Lung (tissue), 12 donors: ENCODE measurements around the gene KANSL3. TPM values are rescaled to one million over a fixed set of nuclear protein-coding genes. Genes with fewer than 3 reads are reported as not detected.
"Not testable (repeated sequence)": the region's sequence is repeated elsewhere in the genome, so short reads cannot be mapped to it uniquely, and the experiment has no call there.

Experiments
- ATAC-seq: fragments of 200-7000 bp; cut with Tn5 transposase; one replicate; pipeline ENCODE4 v1.9.1; 2020; ENCODE audit warnings: moderate number of reproducible peaks; ENCODE audit not compliant: insufficient read depth, low FRiP score
- DNase-seq, 3 donors: peaks; one replicate each; pipeline ENCODE4 v3.0.0-alpha.2; 2013 to 2017
- H3K27ac ChIP-seq, 2 donors: one replicate each; pipeline ENCODE4 v1.5.1; 2013; ENCODE audit warnings: mild to moderate bottlenecking in 2 of 2, moderate library complexity in 2 of 2, control low read depth in 1 of 2, inconsistent platforms in 1 of 2, low read depth in 1 of 2, low read length in 1 of 2
- H3K27me3 ChIP-seq, 3 donors: one replicate each; pipeline ENCODE4 v1.5.1; 2013; ENCODE audit warnings: low read length in 2 of 3; ENCODE audit not compliant: control insufficient read depth in 3 of 3, insufficient read depth in 3 of 3
- H3K36me3 ChIP-seq, 4 donors: one replicate each; pipeline ENCODE4 v1.5.1; 2013; ENCODE audit warnings: low read length in 4 of 4, mild to moderate bottlenecking in 1 of 4, moderate library complexity in 1 of 4; ENCODE audit not compliant: control insufficient read depth in 4 of 4, insufficient read depth in 4 of 4
- H3K4me1 ChIP-seq, 5 donors: one replicate each; pipeline ENCODE4 v1.5.1; 2013; ENCODE audit warnings: low read length in 5 of 5, mild to moderate bottlenecking in 2 of 5, moderate library complexity in 1 of 5; ENCODE audit not compliant: control insufficient read depth in 5 of 5, insufficient read depth in 5 of 5
- H3K4me3 ChIP-seq: one replicate; pipeline ENCODE4 v1.5.1; 2013; ENCODE audit warnings: mild to moderate bottlenecking, control low read depth, moderate library complexity
- H3K9ac ChIP-seq, 2 donors: one replicate each; pipeline ENCODE4 v1.5.1; 2013; ENCODE audit warnings: low read length in 2 of 2, control low read depth in 1 of 2; ENCODE audit not compliant: insufficient read depth in 1 of 2
- H3K9me3 ChIP-seq, 4 donors: one replicate each; pipeline ENCODE4 v1.5.1; 2013; ENCODE audit warnings: low read length in 3 of 4, mild to moderate bottlenecking in 1 of 4, moderate library complexity in 1 of 4; ENCODE audit not compliant: control insufficient read depth in 4 of 4, insufficient read depth in 3 of 4
- WGBS, 2 donors: extraction: QIAGEN DNeasy Blood & Tissue Kit; methylation state at CpG; one replicate each; pipeline ENCODE4 v1.1.7; 2013; 5-methylcytosine and 5-hydroxymethylcytosine counted together
- polyA plus RNA-seq, 2 donors: library from polyadenylated mRNA; stranded (reverse); fragments of 200-250 nt; gene quantifications; one replicate each; pipeline ENCODE4 v1.2.1, GENCODE V29; 2013
- total RNA-seq, 2 donors: library from RNA; depleted of rRNA in 1 of 2; stranded (reverse); fragments of >200 nt in 1 of 2; gene quantifications; one replicate each; pipeline ENCODE4 v1.2.1, GENCODE V29; 2014 to 2021
- TF ChIP-seq, protein P1 (sequence below): IDR thresholded peaks from 2 replicates; pipeline ENCODE4 v1.5.1; 2012; ENCODE audit warnings: mild to moderate bottlenecking; ENCODE audit errors: control extremely low read depth, extremely low read depth
- donor health status: control.
- donor health status: control.
- donor health status: Bipolar disorder and iron deficiency.
- donor health status: healthy.
- donor health status: DM: yes; HTN: yes; CAD: no.

Gene KANSL3
- total and polyA plus RNA-seq, 4 donors, result 16.7 to 91.4 (median 33.6) TPM

DNA sequence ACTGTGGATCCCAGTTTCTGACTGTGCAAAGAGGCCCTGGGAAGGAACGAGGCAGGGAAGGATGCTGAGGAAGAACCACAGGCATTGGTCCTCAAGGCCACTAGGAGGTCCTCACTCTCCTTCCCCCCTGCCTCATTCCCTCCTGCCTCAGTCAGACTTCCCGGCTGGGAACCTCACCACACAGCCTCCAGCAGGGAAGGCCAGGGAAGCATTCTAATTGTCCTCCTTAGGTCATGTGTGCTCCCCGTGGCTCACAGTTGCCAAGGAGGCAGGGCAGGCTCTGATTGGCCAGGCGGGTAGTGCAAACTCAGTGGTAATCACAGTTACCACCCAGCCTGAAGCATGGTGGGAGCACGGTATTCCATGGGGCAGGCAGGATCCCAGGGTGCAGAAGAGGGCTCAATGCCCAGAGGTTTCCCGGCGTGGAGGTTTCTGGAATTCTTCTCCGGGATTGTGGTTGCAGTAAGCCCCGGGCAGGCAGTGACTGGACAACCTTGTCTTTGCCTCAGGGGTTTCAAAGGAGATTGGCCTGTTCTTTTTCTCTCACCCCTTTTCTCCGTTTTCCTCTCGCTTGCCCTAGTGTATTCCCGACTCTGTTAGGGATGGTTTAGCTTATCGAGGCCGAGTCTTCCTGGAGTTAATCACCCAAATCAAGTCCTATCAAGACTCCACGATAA is 31.6 kb upstream of the KANSL3 start:
- TF ChIP-seq, protein P1, sequence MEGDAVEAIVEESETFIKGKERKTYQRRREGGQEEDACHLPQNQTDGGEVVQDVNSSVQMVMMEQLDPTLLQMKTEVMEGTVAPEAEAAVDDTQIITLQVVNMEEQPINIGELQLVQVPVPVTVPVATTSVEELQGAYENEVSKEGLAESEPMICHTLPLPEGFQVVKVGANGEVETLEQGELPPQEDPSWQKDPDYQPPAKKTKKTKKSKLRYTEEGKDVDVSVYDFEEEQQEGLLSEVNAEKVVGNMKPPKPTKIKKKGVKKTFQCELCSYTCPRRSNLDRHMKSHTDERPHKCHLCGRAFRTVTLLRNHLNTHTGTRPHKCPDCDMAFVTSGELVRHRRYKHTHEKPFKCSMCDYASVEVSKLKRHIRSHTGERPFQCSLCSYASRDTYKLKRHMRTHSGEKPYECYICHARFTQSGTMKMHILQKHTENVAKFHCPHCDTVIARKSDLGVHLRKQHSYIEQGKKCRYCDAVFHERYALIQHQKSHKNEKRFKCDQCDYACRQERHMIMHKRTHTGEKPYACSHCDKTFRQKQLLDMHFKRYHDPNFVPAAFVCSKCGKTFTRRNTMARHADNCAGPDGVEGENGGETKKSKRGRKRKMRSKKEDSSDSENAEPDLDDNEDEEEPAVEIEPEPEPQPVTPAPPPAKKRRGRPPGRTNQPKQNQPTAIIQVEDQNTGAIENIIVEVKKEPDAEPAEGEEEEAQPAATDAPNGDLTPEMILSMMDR, result no peak
- no peaks in the 10 kb centered on the region for H3K36me3 ChIP-seq
- H3K27ac ChIP-seq, result no peak overlapping the region
- H3K4me3 ChIP-seq, result no peak overlapping the region
- H3K4me1 ChIP-seq, result peaks cover 0 to 4% (median 0%) of the 10 kb centered on the region in 5 donors
- H3K9ac ChIP-seq, result no peak overlapping the region
- H3K9me3 ChIP-seq, result no peaks in the 10 kb centered on the region
- ATAC-seq (no peak), DNase-seq (no peak)
- WGBS, 2 donors, result 90 to 95% methylated on average over 15 of the region's 15 CpGs
- H3K27me3 ChIP-seq, result no peaks in the 10 kb centered on the region

DNA sequence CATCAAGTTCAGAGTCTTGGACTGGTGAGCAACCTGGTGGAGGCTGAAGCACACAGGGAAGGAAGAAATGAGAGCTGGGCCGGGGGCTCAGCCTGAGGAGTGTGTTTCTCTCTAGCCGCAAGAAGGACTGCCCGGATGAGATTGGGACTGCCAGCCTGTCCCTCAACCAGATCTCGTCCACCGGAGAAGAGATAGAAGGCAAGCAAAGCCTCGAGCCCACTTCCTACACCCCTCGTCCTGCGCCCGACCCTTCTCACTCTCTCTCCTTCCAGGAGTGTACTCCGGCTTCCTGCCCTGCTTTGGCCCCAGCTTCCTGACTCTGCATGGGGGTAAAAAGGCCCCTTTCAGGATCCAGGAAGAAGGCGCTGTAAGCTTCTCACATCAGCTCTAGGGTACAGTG is 30.7 kb upstream of the KANSL3 start:
- Histone ChIP-seq H3K27me3 (no peaks in the 10 kb centered on the region), H3K4me1 (peaks cover 0 to 4% (median 0%) of the 10 kb centered on the region in 5 donors), H3K9ac (no peak overlapping the region), H3K9me3 (peaks cover 0 to 2% (median 0%) of the 10 kb centered on the region in 4 donors), H3K36me3 (no peaks in the 10 kb centered on the region), H3K27ac (no peak overlapping the region), H3K4me3 (no peak overlapping the region)
- DNase-seq (no peak), ATAC-seq (no peak)
- TF ChIP-seq, protein P1, result no peak
- WGBS, 2 donors, result 75 to 79% methylated on average over 11 of the region's 11 CpGs

DNA sequence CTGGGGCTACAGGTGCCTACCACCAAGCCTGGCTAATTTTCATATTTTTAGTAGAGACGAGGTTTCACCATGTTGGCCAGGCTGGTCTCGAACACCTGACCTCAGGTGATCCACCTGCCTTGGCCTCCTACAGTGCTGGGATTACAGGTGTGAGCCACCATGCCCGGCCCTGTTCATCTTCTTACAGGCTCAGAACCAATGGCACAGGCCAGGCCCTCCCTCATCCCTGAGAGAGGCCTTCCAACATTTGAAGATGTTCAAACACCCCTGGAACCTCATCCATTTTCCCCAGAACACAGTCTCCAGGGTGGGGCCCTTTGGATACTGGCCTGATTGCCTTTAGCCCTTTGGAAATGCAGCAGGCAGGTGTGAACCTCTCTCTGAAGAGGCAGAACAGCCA is 27.6 kb upstream of the KANSL3 start:
- DNase-seq, H3K9me3 ChIP-seq, H3K4me3 ChIP-seq, H3K9ac ChIP-seq, H3K4me1 ChIP-seq, H3K27me3 ChIP-seq, H3K36me3 ChIP-seq, ATAC-seq: not testable (repeated sequence)
- peak overlapping the region in 1 of 2 donors; percentile 43 for H3K27ac ChIP-seq
- WGBS, 2 donors, result 90 to 93% methylated on average over 3 of the region's 3 CpGs

DNA sequence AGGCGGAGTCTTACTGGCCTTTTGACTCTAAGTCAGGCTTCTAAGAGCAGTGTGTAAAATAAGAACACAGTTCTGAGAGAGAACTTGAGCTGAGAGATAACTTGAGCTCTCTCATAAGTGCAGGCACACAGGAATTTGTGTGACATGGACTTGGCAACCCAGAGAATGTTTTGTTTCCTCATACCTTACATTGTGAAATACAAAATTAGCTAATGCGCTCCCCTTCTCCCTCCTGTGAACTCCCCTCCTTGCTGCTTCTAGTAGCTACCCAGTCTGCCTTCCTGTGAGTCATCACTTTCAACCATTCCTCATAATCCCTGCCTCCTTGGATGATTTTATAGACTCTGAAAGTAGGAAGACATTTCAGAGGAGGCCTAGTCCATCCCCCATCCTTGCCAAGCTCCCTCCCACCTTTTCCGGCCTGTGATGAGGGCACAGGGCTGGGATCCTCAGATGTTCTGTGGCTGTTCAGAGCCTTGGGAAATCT is 27.0 kb upstream of the KANSL3 start:
- peak in 2 of 3 donors; percentile 31 to 69 for DNase-seq
- Histone ChIP-seq H3K27ac (peak overlapping the region; percentile 76), H3K9ac (no peak overlapping the region), H3K27me3 (no peaks in the 10 kb centered on the region), H3K36me3 (no peaks in the 10 kb centered on the region), H3K9me3 (peaks cover 0 to 2% (median 0%) of the 10 kb centered on the region in 4 donors), H3K4me1 (peaks cover 0 to 4% (median 0%) of the 10 kb centered on the region in 5 donors), H3K4me3 (no peak overlapping the region)
- 43 to 49% methylated on average over 3 of the region's 3 CpGs for WGBS, 2 donors
- peak; percentile 92 for ATAC-seq
- TF ChIP-seq, protein P1, result no peak
